ENCODE results near the gene DTD1.
"Not testable (repeated sequence)": the region's sequence is repeated elsewhere in the genome, so short reads cannot be mapped to it uniquely, and the experiment has no call there.

DTD1 gene

DNA sequence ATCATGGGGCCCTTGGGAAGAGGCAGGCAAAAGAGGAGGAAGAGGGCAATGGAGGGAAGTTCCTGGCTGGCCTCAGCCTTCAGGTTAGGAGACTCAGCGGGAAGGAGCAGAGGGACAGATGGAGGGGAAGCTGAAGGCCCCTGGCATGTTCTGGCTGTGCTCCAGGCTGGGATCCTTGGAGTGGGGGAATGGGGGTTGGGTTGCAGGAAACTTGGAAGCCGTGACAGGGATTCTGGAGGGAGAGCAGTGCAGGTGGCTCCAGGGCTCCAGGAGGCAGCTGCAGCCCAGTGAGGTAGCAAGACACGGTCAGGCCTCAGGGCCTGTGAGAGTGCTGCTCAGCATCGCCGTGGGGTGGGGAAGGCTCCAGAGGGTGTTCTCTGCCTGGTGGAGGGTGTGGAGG is 161.1 kb downstream of the DTD1 start:
- peak; percentile 57 for DNase-seq

DNA sequence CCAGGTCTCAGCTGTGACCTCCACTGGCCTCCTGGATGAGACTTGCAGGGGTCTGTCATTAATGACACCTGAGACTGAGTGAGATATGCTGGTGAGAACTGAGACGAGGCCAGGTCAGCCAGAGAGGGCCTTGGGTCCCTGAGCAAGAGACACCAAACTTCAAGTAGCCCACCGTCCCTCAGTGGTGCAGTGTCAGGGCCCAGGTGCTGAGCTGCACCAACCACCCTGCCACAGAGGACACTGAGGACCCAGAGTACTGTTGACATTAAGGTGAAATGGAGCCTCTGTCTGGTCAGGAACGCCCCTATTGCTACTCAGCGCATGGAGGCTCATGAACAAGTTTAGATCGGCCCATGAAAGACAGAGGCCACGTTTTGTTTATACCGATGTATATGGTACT is 161.7 kb downstream of the DTD1 start:
- DNase-seq: no peak

DNA sequence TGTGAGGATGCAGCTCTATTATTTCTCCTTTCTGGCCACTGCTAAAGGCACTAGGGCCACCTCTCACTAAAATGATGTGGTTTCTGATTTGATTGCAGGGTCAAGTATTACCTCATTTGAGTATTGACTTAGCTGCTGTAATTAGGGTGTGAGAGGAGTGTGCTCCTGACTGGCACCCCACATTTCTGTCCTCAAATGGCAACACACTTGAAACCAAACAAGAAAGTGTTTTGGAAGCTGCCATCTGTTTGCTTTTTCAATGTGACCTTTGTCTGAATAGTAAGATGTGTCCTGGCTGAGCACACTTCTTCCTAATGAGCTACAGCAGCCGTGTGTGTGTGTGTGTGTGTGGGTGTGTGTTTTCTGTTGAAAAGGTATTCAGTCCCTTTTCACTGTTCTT is 162.9 kb downstream of the DTD1 start:
- DNase-seq: peak; percentile 75

DNA sequence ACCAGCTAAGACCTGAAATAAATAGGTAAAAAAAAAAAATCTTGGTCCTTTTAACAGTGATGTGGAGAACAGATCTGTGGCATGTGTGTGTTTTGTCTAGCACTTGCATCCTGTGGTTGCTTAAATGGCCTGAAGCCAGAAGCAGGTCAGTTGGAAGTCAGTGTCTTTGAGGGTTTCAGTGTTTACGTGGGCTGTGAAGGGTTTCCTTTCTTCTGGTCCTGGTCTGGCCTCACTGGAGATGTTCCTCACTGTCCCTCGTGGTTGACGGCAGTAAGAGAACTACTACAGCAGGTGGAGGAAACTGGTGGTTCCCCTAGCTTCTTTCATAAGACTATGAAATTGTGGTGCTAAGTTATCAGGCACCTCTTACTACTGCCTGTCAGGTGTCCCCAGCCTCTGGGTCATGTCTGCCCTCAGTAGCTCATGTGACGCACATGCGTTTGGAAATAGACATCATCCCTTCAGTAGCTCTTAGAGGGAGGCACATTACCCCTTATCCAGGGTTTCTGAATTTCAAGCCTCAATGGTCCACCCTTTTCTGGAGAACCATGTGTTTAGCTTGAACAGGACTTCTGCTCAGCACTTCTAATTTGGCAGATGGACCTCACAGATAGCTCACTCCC is 166.3 kb downstream of the DTD1 start:
- DNase-seq: peak; percentile 7

DNA sequence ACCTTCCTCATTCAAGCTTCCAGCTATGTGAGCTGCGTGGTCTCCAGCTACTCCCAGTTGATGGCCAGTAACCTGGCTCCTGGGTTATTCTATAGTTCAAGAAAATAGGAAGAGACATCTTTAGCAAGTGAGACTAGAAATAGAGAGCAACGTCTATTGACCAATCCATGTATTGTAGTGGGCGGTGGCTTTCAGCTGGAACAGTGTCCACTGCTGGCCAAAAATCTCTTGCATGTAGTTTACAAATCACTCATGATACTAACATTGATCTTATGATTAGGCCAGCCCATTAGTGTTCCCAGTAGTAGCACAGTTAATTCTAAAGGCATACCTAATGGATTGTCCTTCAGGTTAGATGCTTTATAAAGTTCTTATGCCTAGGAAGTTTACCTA is 166.8 kb downstream of the DTD1 start:
- DNase-seq: no peak

DNA sequence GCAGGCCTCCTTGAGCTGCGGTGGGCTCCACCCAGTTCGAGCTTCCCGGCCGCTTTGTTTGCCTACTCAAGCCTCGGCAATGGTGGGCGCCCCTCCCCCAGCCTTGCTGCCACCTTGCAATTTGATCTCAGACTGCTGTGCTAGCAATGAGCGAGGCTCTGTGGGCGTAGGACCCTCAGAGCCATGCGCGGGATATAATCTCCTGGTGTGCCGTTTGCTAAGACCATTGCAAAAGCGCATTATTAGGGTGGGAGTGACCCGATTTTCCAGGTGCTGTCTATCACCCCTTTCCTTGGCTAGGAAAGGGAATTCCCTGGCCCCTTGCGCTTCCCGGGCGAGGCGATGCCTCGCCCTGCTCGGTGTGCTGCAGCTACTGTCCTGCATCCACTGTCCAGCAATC is 173.0 kb downstream of the DTD1 start:
- not testable (repeated sequence) for DNase-seq

DNA sequence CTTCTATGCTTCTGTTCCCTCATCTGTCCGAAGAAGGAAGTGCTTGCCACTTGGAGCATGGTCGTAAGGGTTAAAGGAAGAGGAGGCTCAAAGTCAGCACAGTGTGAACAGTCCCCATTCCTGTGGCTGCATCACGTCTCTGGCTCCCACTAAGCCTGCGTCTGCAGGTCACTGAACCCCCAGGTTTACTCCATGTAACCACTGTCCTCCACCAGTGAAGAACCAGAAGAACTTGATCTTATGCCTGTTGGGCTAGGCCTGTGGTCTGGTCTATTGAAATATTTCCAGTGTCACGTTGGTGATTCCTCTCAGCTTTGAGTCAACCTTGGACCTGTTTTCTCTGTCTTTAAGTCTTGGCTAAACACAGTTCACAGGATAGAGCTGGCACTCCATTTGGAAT is 179.8 kb downstream of the DTD1 start:
- DNase-seq: no peak

DNA sequence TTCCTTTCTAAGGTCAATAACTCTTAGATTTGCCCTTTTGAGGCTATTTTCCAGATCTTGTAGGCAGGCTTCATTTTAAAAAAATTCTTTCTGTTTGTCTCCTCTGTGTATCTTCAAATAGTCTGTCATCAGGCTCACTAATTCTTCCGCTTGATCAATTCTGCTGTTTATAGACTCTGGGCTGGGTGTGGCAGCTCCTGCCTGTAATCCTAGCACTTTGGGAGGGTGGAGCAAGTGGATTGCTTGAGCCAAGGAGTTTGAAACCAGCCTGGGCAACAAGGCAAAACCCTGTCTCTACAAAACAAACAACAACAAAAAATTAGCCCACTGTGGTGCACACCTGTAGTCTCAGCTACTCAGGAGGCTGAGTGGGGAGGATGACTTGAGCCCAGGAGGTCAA is 185.7 kb downstream of the DTD1 start:
- no peak for DNase-seq

DNA sequence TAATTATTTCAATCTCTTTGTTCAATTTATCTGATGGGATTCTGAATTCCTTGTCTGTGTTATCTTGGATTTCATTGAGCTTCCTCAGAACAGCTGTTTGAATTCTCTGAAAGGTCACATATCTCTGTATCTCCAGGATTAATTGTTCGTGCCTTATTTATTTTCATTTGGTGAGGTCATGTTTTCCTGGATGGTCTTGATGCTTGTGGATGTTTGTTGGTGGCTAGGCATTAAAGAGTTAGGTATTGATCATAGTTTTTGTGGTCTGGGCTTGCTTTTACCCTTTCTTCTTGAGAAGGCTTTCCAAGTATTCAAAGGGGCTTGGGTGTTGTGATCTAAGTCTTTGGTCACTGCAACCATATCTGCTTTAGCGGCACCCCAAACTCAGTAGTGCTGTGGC is 186.4 kb downstream of the DTD1 start:
- DNase-seq: no peak

DNA sequence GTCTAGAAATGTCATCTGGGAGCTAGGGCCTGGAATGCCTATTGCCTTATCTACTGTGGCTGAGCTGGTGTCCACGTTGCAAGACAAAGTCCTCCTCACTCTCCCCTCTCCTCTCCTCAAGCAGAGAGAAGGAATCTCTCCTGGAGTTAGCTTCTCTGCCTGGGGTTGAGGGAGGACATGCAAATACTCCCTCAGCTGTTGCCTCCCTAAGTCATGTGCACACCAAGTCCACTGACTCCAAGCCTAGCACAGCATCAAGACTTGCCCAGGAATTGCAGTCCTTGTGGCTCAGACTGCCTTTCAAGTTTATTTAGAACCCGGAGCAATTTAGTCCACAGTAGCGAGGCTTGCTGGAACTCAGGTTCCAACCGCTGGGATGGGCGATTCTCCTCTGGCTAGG is 187.8 kb downstream of the DTD1 start:
- DNase-seq: no peak

DNA sequence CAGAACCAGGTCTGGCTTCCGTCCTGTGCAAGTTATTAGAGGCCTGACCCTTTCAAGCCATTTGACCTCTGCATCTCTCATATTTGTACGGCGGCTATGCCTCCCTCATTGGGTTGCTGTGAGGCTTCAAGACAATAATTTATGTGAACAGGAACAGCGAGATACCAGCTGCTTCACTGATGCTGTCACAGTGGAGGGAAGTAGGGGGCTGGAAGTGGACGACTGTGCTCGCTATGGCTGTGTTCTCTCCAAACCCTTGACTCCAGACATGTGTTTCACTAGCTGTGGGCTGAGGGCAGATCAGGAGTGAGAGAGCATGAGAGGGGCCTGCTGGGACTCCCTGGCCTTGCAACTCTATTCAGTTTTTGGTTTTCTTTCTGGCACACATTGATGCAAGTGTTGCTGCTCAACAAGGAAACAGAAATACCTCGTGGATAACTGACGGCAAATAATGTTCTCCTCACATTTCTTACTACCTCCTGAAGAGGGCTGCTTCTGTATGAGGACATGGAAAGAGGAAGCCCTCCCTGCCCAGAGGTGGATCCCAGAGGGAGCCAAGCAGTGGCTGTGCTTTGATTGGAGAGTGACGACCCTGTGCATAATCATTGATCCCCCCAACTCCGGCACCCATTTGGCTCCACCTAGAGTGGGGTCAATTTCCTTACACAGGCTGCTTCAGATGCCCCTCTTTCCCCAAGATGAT is 191.0 kb downstream of the DTD1 start:
- no peak for DNase-seq

DNA sequence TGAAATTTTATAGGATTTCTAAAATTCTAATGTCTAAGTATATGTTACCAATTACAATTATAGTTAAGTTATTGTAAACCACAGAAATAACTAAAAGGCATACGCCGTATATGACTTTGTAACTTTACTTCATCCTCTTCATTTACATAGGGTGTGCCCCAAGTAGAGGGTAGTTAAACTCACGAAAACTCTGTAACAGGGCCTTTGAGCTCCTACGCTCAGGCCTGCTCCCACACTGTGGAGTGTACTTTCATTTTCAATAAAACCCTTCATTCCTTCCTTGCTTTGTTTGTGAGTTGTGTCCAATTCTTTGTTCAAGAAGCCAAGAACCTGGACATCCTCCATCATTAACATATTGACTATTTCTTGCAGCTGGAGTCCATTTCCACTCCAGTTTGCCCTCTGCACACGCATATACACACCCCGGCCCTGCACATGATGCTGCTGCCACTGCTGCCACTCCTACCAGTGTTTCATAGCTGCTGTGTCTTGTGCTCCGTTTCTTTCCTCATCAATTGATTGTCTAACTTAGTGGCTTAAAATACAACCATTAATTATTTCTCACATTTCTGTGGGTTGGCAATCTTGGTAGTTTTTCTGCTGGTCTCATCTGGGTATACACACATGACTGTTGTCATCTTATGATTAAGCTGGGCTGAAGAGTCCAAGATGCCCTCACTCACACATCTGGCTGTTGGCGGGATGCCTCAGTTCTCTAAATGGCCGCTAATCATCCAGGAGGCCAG is 192.7 kb downstream of the DTD1 start:
- DNase-seq: no peak

DNA sequence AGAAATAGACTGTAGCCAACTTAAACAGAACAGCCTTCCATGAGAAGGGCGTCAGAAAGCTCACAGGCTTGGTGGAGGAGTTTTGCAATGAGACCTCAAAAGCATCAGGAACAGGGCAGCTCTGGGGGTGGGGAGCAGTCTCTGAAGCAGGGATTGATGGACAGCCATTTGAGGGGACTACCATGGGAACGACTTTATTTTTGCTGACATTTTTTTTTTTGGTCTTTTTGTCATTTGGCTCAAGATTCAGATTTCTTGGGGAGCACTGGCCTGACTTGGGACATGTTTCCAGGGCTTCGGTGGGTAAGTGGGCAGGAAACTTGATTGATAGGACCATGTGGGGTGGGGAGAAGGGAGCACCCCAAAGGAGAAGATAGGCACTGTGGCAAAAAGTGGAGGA is 193.7 kb downstream of the DTD1 start:
- DNase-seq: no peak

DNA sequence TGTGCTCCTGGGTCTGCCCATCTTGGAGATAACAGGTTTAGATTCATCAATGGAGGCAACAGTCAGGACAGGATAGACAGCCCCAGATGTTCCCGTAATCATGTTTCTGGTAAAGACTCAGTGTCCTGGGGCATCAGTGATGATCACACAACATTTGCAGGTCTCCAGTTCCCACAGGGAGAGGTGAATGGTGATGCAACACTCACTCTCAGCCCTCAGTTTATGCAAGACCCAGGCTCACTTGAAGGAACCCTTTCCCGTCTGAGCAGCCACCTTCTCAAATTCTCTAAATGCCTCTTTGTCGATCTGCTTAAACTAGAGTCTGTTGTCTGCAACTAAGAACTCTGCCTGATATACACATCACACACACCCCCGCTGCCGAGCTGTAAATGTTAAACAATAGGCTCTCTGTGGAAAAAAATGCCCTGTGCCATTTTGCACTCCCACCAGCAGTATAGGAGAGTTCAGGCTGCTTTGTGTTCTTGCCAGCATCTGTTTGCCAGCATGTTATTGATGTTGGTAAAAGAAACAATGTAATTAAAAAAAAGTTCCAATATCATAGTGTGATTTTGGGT is 195.6 kb downstream of the DTD1 start:
- DNase-seq: no peak

DNA sequence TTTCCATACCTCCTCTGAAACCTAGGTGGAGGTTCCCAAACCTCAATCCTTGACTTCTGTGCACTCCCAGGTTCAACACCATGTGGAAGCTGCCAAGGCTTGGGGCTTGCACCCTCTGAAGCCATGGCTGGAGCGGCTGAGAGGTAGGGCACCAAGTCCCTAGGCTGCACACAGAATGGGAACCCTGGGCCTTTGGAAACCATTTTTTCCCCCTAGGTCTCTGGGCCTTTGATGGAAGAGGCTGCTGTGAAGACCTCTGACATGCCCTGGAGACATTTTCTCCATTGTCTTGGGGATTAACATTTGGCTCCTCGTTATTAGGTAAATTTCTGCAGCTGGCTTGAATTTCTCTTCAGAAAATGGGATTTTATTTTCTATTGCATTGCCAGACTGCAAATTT is 199.2 kb downstream of the DTD1 start:
- DNase-seq: not testable (repeated sequence)

DNA sequence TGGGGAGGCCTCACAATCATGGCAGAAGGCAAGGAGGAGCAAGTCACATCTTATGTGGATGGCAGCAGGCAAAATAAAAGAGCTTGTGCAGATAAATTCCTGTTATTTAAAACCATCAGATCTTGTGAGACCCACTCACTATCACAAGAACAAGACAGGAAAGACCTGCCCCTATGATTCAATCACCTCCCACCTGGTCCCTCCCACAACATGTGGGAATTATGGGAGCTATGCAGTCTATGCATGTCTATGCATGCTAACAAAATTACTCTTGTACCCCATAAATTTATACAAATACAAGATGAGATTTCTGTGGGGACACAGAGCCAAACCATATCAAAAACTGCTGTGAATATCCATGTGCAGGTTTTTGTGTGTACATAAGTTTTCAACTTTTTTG is 200.2 kb downstream of the DTD1 start:
- no peak for DNase-seq

DNA sequence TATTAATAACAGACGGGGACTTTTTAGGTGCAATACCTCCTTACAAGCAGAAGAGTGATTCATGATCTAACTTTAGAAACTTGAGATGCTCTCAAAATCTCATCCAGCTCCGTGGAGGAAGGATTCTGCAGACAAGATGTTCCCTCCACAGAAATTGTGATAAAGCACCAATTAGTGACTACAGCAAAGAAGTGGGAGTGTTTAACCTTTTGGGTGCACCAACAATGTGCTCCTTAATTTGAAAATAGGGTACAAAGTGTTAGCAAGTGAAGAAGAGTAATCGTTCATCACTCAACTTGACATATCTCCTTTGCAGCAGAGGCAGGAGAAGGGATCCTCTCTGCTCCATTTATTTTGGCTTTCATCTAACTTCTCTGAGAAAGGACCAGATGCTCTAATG is 202.9 kb downstream of the DTD1 start:
- no peak for DNase-seq

DNA sequence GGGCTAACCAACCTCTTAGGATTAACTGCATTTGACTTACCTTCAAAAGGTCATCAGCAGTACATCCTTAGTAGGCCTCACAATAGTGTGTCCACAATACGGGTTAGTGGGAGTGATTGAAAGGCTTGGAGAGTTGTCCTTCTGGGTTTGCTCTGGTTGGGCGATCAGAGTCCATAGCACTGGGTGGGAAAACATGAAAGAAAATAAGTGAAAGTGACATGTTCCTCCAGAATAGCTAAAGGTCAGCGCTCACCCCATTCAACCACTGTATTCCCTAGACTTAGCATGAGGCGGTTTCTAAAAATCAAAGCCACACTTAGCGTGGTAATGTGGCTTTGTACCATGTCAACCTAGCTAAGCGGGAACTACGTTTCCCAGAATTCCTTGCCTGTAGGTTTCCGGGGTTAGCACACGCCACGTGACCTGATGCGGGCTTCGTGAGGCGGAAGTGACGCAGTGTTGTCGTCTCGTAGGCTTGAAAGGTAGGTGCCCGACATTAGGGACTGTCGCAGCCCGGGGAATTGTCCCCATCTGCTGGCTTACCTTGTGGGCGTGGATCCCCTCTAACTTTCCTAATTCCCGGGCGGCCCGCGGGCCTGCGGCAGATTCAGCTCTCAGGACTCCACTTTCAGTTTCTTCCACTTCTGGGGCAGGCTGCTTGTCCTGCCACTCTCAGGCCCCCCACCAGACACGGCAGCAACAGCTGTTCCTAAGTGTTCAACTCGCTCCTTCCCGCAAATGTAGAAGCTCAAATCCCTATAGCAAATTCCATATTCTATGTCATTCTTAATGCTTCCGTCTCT is 206.0 kb downstream of the DTD1 start:
- DNase-seq: peak; percentile 90

DNA sequence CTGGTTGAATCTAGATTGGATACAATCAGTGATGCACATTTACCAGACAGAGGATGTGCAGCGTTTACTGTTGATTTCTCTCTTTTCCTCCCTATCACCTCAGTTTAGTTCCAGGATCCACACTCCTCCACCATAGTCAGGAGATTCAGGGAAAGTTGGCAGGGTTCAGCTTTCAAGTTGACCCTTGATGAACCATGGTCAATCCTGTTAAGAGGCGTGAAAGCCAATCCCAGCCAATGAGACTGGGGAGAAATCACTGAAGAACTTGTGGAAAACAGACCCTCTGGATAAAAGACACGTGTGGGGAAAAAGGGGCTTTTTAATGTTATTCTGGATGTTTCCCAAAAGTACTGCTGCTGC is 206.6 kb downstream of the DTD1 start:
- DNase-seq: no peak

DNA sequence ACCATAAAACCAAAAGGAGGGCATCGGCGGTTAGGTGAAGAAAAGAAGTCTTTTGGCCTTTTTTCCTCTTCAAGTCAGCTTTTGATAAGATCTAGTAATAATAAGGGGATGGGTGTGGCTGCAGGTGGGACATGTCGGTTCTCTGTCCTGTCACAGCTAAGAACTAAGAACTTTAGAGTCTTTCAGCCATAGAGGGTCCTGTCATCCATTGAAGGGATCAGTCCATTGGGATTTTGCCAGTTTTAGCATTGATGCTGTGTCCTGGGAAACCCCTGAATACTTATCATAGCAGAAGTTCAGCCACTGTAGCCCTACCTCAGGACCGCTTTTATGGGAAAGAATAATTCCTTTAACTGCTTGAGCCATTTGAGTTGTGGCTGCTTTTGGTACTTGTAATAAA is 207.5 kb downstream of the DTD1 start:
- no peak for DNase-seq

DNA sequence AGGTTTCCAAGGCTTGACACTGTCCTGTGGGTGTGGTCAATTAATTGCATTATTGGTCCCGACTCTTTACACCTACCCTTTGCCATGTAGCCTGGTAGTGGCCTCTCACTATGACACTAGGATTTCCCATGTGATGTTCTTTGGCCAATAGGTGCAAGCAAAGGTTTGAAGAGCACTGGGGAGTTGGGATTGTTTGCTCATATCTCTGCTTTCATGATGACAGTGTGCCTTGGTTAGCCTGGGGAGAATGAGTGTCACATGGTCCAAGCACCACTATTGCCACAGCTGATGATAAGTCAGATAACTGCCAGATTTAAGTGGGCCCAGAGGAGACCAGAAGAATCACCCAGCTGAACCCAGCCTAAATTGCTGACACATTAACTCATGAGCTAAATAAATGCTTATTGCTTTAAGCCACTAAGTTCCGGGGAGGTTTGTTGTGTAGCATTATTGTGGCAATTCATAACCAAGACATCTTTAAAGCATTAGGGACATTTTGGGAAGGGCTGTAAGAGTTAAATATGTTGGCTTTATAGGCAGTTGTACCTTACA is 208.5 kb downstream of the DTD1 start:
- DNase-seq: no peak

DNA sequence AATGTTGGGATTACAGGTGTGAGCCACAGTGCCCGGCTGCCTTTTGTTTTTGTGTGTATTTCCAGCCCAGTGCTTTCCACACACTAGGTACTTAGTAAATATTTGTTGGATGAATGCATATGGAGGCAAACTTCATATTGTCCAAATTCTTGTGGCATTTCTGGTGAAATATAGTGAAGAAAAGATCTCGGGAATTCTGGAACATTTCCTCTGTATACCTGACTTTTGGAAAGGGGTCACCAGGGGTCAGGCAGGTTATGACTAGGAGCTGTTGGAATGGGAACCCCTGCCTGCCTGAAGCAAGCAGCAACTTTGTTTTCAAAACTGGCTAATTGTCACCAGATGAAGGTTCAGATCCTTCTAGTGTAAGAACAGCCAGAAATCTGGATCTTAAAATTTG is 213.7 kb downstream of the DTD1 start:
- no peak for DNase-seq

All from DMS79 treated with DMSO at 0.1 percent for 48 hours (cell line).